Kidney (tissue), 14 donors: ENCODE results near the gene SP140. TPM values are rescaled to one million over a fixed set of nuclear protein-coding genes. Genes with fewer than 3 reads are reported as not detected.
"Not testable (repeated sequence)": the region's sequence is repeated elsewhere in the genome, so short reads cannot be mapped to it uniquely, and the experiment has no call there.

Source experiments
- DNase-seq, 5 donors: peaks; one replicate each; pipeline ENCODE4 v3.0.0-alpha.2; 2013 to 2020
- FAIRE-seq: peaks from 2 replicates; lab custom pipeline; 2012; peaks lifted over from hg19 to GRCh38; lab: Jason Lieb, UNC
- H3K27ac ChIP-seq, 2 donors: one replicate each; pipeline ENCODE4 v1.7.0; 2013; ENCODE audit warnings: low read depth in 2 of 2, low read length in 2 of 2, inconsistent platforms in 1 of 2
- H3K27me3 ChIP-seq: one replicate; pipeline ENCODE4 v1.7.1; 2013; ENCODE audit warnings: low read length, inconsistent platforms; ENCODE audit not compliant: control insufficient read depth, insufficient read depth
- H3K36me3 ChIP-seq, 3 donors: one replicate each; pipeline versions ENCODE4 v1.7.0 to v1.7.1; 2013; ENCODE audit warnings: low read length in 3 of 3, control low read depth in 1 of 3, inconsistent platforms in 1 of 3; ENCODE audit not compliant: insufficient read depth in 3 of 3, control insufficient read depth in 2 of 3
- H3K4me1 ChIP-seq, 3 donors: one replicate each; pipeline versions ENCODE4 v1.7.0 to v1.7.1; 2013; ENCODE audit warnings: low read length in 3 of 3, inconsistent platforms in 1 of 3, low read depth in 1 of 3; ENCODE audit not compliant: control insufficient read depth in 2 of 3, insufficient read depth in 2 of 3
- H3K4me3 ChIP-seq, 3 donors: one replicate each; pipeline versions ENCODE4 v1.7.0 to v1.8.1; 2013; ENCODE audit warnings: low read length in 3 of 3, control low read depth in 1 of 3, inconsistent platforms in 1 of 3
- H3K9ac ChIP-seq, 3 donors: one replicate each; pipeline versions ENCODE4 v1.7.0 to v1.7.1; 2013; ENCODE audit warnings: low read length in 3 of 3, control low read depth in 1 of 3, inconsistent platforms in 1 of 3
- H3K9me3 ChIP-seq, 3 donors: one replicate each; pipeline versions ENCODE4 v1.7.0 to v1.7.1; 2013; ENCODE audit warnings: low read length in 3 of 3, control low read depth in 1 of 3, inconsistent platforms in 1 of 3; ENCODE audit not compliant: control insufficient read depth in 2 of 3, insufficient read depth in 1 of 3
- intact Hi-C: fragments of 100-400 bp; cut with DNase I; formaldehyde crosslinking; loops from one replicate; pipeline ENCODE4 v1.11.1; 2022
- polyA plus RNA-seq: library from polyadenylated mRNA; stranded (reverse); fragments of 350-450 nt; fragmentation: Illumina TruSeq; extraction: RNeasy Lipid Tissue Mini Kit (QIAGEN cat#74804); gene quantifications from one replicate; pipeline ENCODE4 v1.2.3, GENCODE V29; 2014; ENCODE audit warnings: low read depth, low replicate concordance; ENCODE audit not compliant: insufficient read depth
- total RNA-seq: library from RNA; stranded (reverse); fragmentation: NEBNext Ultra II Directional; extraction: Animal tissue kit (Norgen Biotek cat#: 25700); gene quantifications from one replicate; pipeline ENCODE4 v1.2.1, GENCODE V29; 2021
- TF ChIP-seq, protein P1 (sequence below): IDR thresholded peaks from 3 replicates; pipeline ENCODE4 v1.5.1; 2012; ENCODE audit warnings: mild to moderate bottlenecking, moderate library complexity, borderline replicate concordance; ENCODE audit not compliant: insufficient read depth; ENCODE audit errors: extremely low read depth
- donor health status: control.
- donor health status: control.
- donor health status: control.
- donor health status: control.
- donor health status: control.
- donor health status: DM: yes; HTN: yes; CAD: no.
- donor health status: Normal renal cell carcinoma (clear cell type).

SP140 gene
- total and polyA plus RNA-seq, 2 donors from 2014 or later: 0.52 to 7.3 TPM

DNA sequence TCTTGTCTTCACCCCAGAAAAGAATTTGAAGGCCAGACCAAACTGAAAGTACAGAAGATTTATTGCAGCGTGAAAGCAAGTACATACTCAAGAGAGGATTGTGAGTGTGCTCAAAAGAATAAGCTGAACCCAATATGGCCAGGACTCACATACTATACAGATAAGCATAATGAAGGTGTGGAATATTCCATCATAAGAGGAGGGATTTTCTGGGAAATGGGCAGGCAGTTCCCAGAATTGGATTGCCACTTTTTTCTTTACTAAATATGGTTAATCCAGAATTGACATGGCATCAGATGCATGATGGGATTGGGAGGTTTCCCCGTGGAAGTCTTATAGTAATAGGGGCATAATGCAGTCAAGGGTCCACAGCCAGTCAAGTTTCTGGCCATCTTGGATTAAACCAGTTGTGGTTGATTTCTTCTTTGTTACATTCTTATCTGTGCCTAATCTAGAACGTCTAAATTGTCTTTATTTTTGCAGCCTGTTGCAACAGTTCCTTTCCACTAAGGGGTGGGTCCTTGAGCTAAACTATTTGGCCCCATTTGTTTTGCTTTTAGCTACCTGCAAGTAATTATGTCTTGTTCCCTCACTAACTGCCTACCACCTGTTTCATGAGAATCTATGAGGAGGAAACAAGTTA is 110.4 kb downstream of the SP140 start:
- intact Hi-C loops: no loop called here
- Histone ChIP-seq H3K9ac (no peak overlapping the region), H3K36me3 (no peaks in the 10 kb centered on the region), H3K27ac (no peak overlapping the region), H3K9me3 (no peaks in the 10 kb centered on the region), H3K4me1 (no peaks in the 10 kb centered on the region), H3K4me3 (no peak overlapping the region), H3K27me3 (no peaks in the 10 kb centered on the region)
- no peak for FAIRE-seq
- no peak for DNase-seq
- TF ChIP-seq, protein P1, sequence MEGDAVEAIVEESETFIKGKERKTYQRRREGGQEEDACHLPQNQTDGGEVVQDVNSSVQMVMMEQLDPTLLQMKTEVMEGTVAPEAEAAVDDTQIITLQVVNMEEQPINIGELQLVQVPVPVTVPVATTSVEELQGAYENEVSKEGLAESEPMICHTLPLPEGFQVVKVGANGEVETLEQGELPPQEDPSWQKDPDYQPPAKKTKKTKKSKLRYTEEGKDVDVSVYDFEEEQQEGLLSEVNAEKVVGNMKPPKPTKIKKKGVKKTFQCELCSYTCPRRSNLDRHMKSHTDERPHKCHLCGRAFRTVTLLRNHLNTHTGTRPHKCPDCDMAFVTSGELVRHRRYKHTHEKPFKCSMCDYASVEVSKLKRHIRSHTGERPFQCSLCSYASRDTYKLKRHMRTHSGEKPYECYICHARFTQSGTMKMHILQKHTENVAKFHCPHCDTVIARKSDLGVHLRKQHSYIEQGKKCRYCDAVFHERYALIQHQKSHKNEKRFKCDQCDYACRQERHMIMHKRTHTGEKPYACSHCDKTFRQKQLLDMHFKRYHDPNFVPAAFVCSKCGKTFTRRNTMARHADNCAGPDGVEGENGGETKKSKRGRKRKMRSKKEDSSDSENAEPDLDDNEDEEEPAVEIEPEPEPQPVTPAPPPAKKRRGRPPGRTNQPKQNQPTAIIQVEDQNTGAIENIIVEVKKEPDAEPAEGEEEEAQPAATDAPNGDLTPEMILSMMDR: no peak

DNA sequence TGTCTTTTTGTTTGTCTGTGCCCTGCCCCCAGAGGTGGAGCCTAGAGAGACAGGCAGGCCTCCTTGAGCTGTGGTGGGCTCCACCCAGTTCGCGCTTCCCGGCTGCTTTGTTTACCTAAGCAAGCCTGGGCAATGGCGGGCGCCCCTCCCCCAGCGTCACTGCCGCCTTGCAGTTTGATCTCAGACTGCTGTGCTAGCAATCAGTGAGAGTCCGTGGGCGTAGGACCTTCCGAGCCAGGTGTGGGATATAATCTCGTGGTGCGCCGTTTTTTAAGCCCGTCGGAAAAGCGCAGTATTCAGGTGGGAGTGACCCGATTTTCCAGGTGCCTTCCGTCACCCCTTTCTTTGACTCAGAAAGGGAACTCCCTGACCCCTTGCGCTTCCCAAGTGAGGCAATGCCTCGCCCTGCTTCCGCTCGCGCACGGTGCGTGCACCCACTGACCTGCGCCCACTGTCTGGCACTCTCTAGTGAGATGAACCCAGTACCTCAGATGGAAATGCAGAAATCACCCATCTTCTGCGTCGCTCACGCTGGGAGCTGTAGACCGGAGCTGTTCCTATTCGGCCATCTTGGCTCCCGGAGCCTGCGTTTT is 116.5 kb downstream of the SP140 start:
- DNase-seq: peak in 1 of 5 donors; percentile 32
- FAIRE-seq: not testable (repeated sequence)

DNA sequence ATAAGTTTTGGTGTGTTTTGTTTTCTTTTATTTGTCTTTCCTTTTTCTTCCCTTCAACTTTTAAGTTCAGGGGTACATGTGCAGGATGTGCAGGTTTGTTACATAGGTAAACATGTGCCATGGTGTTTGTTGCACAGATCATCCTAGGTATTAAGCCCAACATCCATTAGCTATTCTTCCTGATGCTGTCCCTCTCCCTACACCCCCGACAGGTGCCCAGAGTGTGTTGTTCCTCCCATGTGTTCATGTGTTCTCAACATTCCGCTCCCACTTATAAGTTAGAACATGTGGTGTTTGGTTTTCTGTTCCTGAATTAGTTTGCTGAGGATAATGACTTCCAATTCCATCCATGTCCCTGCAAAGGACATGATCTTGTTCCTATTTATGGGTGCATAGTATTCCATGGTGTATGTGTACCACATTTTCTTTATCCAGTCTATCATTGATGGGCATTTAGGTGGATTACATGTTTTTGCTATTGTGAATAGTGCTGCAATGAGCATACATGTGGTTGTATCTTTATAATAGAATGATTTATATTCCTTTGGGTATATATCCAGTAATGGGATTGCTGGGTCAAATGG is 117.6 kb downstream of the SP140 start:
- H3K4me1 ChIP-seq, H3K27me3 ChIP-seq, H3K36me3 ChIP-seq, intact Hi-C loops, DNase-seq, H3K4me3 ChIP-seq, H3K9me3 ChIP-seq, H3K27ac ChIP-seq, H3K9ac ChIP-seq, FAIRE-seq: not testable (repeated sequence)

More for the DNA sequence above, 116.5 kb downstream of the SP140 start:
- H3K36me3 ChIP-seq, H3K9ac ChIP-seq, intact Hi-C loops, H3K9me3 ChIP-seq, H3K27ac ChIP-seq, H3K4me3 ChIP-seq, H3K27me3 ChIP-seq, H3K4me1 ChIP-seq: not testable (repeated sequence)

DNA sequence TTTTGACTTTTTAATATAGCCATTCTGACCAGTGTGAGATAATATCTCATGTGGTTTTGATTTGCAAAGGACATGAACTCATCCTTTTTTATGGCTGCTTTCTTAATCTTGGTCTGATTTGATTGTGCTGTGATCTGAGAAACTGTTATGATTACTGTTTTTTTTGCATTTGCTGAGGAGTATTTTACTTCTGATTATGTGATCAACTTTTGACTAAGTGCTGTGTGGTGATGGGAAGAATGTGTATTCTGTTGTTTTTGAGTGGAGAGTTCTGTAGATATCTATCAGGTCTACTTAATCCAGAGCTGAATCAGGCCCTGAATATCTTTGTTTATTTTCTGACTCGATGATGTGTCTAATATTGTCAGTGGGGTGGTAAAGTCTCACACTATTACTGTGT is 118.2 kb downstream of the SP140 start:
- Histone ChIP-seq H3K27ac (no peak overlapping the region), H3K9ac (no peak overlapping the region), H3K9me3 (peaks cover 0 to 3% (median 0%) of the 10 kb centered on the region in 3 donors), H3K4me3 (no peak overlapping the region), H3K36me3 (no peaks in the 10 kb centered on the region), H3K4me1 (peaks cover 0 to 5% (median 0%) of the 10 kb centered on the region in 3 donors), H3K27me3 (no peaks in the 10 kb centered on the region)
- TF ChIP-seq, protein P1: no peak
- DNase-seq: no peak
- intact Hi-C loops: no loop called here
- FAIRE-seq: no peak
